Limb (tissue), 2 donors: ENCODE results near the gene SLC2A11.
"Not testable (repeated sequence)": the region's sequence is repeated elsewhere in the genome, so short reads cannot be mapped to it uniquely, and the experiment has no call there.

Source experiments
- DNase-seq, 2 donors: peaks; one replicate each; pipeline ENCODE4 v3.0.0-alpha.2; 2016; ENCODE audit errors: extremely low spot score in 2 of 2

The SLC2A11 gene

DNA sequence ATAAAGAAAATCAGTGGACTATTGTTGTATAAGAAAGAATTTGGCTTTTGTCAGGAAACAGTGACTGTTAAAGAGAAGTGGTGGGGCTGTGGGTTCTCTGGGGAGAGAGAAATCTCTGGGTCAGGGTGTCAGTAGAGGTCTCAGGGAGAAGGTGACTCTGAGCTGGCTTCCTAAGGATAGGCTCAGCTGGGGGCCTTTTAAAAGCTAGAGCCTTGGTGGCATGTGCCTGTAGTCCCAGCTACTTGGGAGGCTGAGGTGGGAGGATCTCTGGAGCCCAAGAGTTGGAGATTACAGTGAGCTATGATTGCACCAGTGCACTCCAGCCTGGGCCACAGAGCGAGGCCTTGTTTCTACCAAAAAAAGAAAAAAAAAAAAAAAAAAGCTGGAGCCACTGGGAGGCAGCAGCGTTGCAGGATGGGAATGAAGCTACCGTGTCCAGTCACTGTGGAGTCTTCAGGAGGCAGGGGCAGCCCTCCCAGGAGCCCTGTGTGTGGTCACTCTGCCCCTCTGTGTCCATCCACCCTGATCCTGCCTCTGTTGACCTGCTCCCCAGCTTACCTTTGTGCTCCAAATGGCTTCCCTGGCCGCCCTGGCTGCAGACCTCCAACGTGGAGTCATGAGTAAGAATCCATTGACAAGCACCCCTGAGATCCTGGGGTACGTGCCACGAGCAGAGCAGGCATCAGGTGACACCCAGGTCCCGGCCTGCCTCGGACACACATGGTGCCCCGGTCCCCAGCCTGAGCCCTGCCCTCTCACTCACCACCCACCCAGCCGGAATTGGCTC, 31.1 kb downstream of the SLC2A11 start:
- no peak for DNase-seq

DNA sequence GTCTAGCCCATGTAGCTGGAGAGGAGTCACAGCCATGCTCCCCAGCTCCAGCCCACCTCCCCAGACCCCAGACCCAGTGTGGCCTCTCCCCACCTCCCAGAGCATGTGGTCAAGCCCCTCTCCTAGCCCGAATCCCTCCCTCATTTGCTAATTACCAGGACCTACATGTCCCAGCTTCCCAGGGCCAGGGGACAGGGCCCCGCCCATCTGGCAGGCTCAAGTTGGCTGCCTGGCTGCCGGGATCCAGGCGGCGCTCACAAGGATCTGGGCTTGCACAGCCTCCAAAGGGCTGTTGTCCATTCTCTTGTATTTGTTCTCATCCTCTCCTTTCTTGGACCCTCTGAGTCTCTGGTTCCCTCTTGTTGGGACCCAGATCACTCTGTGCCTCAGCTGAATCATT, 31.9 kb downstream of the SLC2A11 start:
- DNase-seq = no peak

DNA sequence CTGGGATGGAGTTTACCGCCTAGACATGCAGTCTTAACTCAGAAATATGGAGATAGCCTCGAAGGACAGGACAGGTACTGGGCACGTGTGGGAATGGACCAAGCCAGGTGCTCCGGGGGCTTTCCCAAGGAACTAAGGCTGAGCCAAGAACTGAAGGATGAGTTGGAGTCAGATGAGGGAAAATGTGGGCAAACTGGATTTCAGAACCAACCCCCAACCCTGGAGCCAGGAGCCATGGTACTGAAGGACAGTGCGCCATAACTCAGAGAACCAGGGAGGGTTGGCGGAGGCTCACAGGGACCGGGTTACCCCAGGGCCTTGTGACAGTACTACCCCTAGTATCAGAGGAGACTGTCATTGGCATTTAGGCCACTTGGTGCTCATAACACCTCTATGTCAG, 34.1 kb downstream of the SLC2A11 start:
- no peak for DNase-seq

DNA sequence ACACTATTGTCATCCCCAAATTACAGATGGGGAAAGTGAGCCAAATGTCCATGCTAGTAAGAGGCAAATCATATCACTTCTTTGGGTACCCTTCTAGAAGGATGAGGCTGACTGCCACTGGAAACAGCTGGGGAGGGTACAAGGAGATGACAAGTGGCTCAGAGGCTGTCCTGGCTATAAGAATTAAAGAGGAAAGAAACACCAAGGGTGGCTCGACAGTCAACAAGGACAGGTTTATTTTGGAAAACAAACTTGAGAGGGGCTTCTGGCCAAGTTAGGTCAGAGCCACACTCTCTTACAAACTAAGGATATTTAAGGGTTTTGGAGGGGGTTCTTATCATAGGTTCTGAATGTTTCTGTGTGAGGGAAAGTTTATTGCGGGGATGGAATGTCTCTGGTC, 34.5 kb downstream of the SLC2A11 start:
- no peak for DNase-seq

DNA sequence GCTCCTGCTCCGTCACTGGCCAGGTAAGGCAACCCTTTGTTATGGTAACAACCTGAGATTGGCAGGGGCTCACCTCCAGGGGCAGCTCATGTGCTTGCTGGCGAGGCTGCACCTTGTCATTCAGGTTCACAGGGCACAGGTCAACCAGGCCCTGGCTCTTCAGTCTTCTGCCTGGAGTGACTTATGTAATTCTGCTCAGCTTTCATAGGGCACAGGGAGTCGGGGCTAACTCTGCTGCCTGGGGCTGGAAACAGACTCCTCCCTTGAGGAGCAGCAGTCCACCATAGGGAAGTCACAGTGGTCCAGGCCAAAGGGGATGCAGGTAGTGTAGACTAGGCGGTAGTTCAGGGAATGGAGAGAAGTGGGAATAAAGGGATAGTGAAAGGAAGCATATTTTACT, 35.0 kb downstream of the SLC2A11 start:
- no peak for DNase-seq

DNA sequence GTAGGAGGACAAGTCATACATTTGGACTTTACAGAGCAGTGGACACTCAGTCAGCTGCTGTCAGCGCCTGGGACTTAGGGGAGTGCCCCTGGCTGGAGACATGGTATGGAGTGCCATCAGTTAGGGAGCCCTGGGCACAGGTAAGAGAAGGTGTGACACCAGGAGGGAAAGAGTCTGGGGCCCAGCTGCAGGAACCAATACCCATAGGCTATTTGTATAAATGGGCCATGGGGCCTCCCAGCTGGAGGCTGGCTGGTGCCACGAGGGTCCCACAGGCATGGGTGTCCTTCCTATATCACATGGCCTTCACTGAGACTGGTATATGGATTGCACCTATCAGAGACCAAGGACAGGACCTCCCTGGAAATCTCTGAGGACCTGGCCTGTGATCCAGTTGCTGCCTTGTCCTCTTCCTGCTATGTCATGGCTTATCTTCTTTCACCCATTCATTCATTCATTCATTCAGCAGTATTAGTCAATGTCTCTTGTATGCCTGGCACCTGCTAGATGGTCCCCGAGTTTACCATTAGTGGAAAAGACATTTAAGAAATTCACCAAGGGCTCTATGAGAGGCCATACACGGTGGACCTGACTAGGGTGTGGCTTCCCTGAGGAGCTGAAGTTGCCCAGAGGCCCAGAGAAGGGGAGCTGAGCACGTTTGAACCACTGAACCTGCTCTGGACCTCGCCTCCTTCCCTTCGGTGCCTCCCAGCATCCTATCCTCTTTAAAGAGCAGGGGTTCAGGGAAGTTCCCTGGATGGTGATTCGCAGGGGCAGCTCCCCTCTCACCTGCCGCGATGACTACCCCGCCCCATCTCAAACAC, 35.7 kb downstream of the SLC2A11 start:
- DNase-seq = no peak

DNA sequence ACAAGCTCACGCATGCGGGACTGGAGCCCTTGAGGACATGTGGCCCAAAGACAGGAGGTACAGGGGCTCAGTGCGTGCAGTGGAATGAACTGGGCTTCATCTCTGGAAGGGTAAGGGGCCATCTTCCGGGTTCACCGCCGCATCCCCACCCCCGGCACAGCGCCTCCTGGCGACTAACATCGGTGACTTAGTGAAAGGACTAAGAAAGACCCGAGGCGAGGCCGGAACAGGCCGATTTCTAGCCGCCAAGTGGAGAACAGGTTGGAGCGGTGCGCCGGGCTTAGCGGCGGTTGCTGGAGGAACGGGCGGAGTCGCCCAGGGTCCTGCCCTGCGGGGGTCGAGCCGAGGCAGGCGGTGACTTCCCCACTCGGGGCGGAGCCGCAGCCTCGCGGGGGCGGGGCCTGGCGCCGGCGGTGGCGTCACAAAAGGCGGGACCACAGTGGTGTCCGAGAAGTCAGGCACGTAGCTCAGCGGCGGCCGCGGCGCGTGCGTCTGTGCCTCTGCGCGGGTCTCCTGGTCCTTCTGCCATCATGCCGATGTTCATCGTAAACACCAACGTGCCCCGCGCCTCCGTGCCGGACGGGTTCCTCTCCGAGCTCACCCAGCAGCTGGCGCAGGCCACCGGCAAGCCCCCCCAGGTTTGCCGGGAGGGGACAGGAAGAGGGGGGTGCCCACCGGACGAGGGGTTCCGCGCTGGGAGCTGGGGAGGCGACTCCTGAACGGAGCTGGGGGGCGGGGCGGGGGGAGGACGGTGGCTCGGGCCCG, 36.5 kb downstream of the SLC2A11 start, which contains the start of gene MIF:
TSS of gene MIF (plus strand) at position 439 of the 765 bp plus-strand sequence. CDS start at position 531, 92 bp downstream.
- DNase-seq = peak; percentile 89 to 99

DNA sequence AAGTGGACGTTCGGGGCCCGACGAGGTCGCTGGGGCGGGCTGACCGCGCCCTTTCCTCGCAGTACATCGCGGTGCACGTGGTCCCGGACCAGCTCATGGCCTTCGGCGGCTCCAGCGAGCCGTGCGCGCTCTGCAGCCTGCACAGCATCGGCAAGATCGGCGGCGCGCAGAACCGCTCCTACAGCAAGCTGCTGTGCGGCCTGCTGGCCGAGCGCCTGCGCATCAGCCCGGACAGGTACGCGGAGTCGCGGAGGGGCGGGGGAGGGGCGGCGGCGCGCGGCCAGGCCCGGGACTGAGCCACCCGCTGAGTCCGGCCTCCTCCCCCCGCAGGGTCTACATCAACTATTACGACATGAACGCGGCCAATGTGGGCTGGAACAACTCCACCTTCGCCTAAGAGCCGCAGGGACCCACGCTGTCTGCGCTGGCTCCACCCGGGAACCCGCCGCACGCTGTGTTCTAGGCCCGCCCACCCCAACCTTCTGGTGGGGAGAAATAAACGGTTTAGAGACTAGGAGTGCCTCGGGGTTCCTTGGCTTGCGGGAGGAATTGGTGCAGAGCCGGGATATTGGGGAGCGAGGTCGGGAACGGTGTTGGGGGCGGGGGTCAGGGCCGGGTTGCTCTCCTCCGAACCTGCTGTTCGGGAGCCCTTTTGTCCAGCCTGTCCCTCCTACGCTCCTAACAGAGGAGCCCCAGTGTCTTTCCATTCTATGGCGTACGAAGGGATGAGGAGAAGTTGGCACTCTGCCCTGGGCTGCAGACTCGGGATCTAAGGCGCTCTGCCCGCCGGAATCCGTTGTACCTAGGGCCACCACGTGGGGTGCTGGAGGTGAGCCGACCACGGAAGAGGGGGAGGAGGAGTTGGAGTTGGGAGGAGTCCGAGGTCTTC, 37.3 kb downstream of the SLC2A11 start:
- DNase-seq = peak; percentile 48 to 84

DNA sequence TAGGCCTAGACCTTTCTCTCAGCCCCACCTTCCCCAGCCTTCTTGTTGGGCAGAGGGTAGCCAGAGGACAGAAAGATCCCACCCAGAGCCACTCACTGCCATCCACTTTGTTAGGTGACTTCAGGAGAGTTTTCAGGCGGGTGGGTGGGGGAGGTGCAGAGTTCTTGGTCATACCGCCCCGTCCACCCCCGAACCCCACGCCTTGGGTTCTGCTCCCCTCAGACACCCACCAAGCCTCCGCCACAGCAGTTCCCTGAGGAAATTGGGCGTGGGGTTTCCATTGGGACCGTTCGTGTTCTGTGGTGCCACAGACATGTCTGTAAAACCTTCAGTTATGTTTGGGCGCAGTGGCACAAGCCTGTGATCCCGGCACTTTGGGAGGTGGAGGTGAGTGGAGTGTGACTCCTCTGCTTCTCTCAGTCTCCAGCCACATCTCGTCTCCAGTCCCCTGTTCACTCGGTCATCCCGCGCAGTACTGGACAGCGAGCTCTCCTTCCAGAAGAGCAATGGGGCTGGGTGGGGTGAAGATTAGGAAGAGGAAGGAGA, 38.0 kb downstream of the SLC2A11 start:
- DNase-seq = no peak

DNA sequence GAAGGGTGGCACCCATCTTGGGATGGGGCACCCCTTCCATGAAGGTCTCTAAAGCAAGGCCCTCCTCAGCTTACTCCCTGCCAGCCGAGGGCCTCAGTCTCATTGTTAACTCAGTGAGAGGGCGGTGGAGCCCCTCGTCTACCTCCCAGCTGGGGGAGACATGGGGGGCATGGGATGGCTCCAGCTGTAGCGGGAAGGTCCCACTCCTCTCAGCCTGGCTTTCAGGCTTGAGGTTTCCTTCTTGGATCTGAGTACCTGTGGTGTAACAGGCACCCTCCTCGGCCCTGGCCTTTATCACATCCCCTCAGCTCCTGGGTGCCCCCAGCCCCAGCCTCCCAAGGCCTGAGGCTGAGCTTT, 38.5 kb downstream of the SLC2A11 start:
- no peak for DNase-seq

DNA sequence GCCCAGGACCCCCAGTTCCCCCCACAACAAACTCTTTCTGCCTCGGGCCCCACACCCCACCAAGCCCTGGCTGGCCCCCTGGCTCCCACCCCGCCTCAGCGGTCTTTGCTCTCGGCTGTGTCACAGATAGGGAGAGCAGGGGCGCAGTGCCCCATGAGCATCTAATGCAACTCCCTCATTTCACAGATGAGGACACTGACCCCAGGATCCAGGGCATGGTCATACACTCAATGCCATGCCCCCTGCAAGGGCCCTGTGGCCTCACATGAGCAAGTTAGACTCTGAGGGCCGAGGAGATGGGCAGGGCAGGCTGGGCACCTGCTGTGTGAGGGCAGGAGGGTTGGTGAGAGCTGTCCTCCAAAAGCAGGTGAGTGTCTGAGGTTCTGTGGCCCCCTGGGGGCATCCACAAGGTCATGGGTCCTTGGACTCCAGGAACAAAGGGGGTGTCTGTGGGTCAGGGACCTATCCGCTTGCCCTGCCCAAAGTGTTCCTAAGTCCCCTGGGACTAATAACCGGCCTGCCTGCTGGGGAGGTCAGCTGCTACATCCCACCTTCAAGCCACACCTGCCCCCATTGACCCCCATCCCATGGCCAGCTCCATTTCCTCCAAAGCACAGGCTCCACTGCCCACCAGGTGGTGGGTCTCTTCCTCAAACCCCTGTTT, 39.0 kb downstream of the SLC2A11 start:
- no peak for DNase-seq

DNA sequence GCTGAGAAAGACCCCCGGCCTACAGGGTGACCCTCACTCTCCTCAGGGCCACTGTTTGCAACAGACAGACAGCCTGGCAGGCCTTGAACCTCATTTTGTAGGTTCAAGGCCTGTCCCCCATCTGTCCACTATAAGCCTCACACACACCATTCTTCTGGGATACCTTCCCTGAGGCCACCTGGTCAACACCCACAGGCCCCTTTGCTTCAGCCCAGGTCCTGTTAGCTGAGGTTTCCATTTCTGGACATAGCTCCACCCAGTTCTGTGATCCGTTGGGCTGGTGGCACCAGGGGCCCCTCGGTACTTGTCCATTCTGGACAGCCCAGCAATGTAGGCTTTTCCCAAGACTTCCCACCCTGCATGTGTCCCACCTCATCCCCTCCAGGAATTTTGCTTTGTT, 39.6 kb downstream of the SLC2A11 start:
- no peak for DNase-seq

DNA sequence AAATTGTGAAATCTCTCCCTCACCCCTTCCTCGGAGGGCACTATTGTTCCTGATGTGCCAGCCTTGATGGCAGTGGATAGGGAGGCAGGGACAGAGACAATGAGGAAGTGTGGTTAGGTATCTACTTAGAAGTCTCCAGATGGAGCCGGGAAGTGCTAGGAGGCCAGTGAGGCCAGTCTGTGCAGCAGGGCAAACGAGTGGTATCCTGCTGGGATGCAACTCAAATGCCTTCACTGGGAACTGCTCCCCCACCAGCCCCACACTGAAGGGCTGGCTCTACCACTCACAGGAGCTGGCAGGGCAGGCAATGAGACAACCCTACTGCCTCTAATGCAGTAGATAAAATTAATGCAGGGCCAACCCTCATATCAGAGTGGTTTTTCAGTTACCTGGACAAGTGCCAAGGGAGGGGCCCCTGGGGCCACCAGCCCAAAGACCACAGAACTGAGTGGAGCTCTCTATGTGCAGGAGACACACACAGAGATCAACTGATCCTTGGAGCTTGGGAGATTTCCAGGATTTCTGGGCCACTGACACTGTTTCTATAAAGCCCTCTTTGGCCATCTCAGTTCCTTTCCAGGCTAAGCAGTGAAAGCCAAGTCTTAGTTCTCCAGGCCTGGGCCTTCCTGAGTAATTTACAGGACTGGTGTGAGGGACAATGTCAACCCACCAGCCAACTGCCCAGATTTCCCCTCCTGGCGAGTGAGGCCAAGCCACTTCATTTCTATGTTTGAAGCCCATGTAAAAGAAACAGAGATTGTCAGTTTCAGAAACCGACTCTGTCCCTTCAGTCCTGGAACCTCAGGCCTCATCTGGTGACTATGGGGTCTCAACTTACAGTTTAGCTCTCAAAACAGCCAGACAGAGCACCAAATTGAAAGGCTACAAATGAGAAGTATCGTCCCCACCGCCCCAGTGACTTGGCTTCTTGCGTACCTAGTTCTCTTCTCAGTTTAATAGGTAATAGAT, 40.6 kb downstream of the SLC2A11 start:
- no peak for DNase-seq

DNA sequence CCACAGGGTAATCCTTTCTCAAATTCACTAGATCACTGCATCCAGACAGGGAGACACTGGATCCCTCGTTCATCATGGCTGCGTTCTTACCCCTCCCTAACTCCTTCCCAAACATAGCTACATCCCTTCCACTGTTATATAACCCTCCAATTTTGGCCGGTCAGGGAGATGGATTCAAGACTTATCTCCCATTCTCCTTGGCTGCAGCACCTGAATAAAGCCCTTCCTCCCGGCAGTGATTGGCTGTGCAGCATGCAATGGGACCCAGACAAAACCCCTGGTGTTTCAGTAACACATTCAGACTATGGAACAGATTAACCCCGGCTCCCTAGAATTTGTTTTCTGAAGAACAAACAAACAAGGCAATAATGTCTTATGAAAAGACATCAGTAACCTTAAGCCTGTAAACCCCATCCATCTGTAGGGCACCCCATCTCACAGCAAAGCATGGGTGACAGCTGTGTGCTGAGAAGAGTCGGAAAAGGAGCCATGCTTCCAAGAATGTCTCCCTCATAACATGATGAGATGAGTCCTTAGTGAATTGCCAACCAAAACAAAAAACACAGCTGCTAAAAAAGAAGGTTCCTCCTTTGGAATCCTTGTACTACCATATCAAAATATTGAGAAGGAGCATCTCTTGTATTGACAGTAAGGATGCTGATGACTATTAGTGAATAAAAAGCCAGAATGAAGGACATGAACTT, 41.5 kb downstream of the SLC2A11 start:
- no peak for DNase-seq

DNA sequence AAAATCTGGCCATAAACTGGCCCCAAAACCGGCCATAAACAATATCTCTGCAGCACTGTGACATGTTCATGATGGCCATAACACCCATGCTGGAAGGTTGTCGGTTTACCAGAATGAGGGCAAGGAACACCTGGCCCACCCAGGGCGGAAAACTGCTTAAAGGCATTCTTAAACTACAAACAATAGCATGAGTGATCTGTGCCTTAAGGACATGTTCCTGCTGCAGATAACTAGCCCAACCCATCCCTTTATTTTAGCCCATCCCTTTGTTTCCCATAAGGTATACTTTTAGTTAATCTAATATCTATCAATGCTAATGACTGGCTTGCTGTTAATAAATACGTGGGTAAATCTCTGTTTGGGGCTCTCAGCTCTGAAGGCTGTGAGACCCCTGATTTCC, 42.6 kb downstream of the SLC2A11 start:
- not testable (repeated sequence) for DNase-seq

DNA sequence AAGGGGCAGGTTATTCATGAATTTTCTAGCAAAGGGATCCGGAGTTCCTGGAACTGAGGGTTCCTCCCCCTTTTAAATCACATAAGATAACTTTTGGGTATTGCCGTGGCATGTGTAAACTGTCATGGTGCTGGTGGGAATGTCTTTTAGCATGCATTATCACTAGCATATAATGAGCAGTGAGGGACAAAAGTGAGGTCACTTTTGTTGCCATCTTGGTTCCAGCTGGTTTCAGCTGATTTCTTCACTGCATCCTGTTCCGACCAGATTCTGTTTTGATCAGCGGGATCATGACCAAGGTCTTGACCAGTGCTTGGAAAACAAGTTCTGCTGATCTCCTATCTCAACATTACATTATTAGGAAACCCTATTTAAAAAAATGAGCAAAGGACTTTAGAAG, 43.9 kb downstream of the SLC2A11 start:
- DNase-seq = no peak

DNA sequence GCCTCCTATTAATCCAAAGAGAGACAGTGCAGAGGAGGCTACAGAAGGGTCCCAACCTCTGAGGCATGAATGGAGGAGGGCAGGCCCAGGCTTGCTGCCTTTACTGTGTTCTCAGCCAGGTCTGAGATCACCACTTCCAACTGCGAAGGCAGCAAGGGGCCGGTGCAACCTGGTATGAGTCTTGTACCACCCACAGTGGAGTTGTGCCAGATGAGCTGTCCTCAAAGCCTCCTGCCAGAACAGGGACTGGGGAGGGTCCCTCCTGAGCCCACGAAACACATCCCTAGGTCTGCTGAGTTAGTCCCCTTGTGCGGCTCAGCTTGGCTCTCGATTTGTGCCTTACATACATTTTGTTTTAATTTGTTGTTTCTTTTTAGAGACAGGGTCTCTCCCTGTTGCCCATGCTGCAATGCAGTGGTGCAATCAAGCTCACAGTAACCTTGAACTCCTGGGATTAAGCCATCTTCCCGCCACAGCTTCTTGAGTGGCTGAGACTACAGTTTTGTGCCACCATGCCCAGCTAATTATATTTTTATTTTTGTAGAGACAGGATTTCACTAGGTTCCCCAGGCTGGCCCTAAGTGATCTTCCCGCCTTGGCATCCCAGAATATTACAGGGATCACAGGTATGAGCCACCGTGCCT, 45.8 kb downstream of the SLC2A11 start:
- no peak for DNase-seq
